Erythroblast (primary cell): ENCODE data around the gene LSAMP.

Experiments
- GATA1 ChIP-seq: IDR thresholded peaks from 2 replicates; pipeline ENCODE4 v1.6.1; 2011; ENCODE audit warnings: low read depth, mild to moderate bottlenecking, control low read depth, low read length, moderate library complexity
- POLR2A ChIP-seq: IDR thresholded peaks from 2 replicates; pipeline ENCODE4 v1.6.1; 2011; ENCODE audit warnings: mild to moderate bottlenecking, low read length

- TF ChIP-seq POLR2A (no peak), GATA1 (no peak)
Measured at GRCh38 chr3:116260491-116260890, 184.8 kb downstream of the LSAMP start.
